ENCODE data around the gene PBX1. TPM values are rescaled to one million over a fixed set of nuclear protein-coding genes. Genes with fewer than 3 reads are reported as not detected.

The PBX1 gene
- total RNA-seq, 4 donors from 2014 or later = 14.4 to 34.6 (median 22.0) TPM

GRCh38 chr1:164654200-164654599 is 95.2 kb downstream of the PBX1 start:
- Histone ChIP-seq H3K4me1 (peaks cover 20% of the 10 kb centered on the region), H3K4me3 (no peak overlapping the region), H3K36me3 (no peaks in the 10 kb centered on the region), H3K9me3 (no peaks in the 10 kb centered on the region), H3K27me3 (no peaks in the 10 kb centered on the region), H3K27ac (no peak overlapping the region)
- DNase-seq (ENCODE audit: low spot score in 2 of 2) = no peak
- TF ChIP-seq POLR2AphosphoS5 (IDR thresholded peaks at IDR 0.05) = no peak
- no peak for TF ChIP-seq POLR2A (IDR thresholded peaks at IDR 0.05)
- TF ChIP-seq, protein P1, sequence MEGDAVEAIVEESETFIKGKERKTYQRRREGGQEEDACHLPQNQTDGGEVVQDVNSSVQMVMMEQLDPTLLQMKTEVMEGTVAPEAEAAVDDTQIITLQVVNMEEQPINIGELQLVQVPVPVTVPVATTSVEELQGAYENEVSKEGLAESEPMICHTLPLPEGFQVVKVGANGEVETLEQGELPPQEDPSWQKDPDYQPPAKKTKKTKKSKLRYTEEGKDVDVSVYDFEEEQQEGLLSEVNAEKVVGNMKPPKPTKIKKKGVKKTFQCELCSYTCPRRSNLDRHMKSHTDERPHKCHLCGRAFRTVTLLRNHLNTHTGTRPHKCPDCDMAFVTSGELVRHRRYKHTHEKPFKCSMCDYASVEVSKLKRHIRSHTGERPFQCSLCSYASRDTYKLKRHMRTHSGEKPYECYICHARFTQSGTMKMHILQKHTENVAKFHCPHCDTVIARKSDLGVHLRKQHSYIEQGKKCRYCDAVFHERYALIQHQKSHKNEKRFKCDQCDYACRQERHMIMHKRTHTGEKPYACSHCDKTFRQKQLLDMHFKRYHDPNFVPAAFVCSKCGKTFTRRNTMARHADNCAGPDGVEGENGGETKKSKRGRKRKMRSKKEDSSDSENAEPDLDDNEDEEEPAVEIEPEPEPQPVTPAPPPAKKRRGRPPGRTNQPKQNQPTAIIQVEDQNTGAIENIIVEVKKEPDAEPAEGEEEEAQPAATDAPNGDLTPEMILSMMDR (IDR thresholded peaks at IDR 0.05) = no peak
- no peak for TF ChIP-seq EP300 (IDR thresholded peaks at IDR 0.05)
- WGBS = 62% methylated on average over 3 of the region's 3 CpGs

- TF ChIP-seq, protein P1 (IDR thresholded peaks at IDR 0.05) = no peak
- TF ChIP-seq POLR2AphosphoS5 (IDR thresholded peaks at IDR 0.05) (no peak), EP300 (IDR thresholded peaks at IDR 0.05) (no peak), POLR2A (IDR thresholded peaks at IDR 0.05) (no peak)
- Histone ChIP-seq H3K27me3 (no peaks in the 10 kb centered on the region), H3K36me3 (no peaks in the 10 kb centered on the region), H3K27ac (peak overlapping the region; percentile 55), H3K9me3 (no peaks in the 10 kb centered on the region), H3K4me3 (no peak overlapping the region), H3K4me1 (peaks cover 34% of the 10 kb centered on the region)
- WGBS = 45% methylated on average over 3 of the region's 3 CpGs
- no peak for DNase-seq (ENCODE audit: low spot score in 2 of 2)
These were observed 99.9 kb downstream of the PBX1 start for GRCh38 chr1:164658864-164659263.

GRCh38 chr1:164659621-164660411 is 100.8 kb downstream of the PBX1 start:
- peak overlapping the region; percentile 55 for H3K27ac ChIP-seq
- H3K9me3 ChIP-seq = no peaks in the 10 kb centered on the region
- peaks cover 34% of the 10 kb centered on the region for H3K4me1 ChIP-seq
- H3K27me3 ChIP-seq = no peaks in the 10 kb centered on the region
- no peak overlapping the region for H3K4me3 ChIP-seq
- TF ChIP-seq POLR2AphosphoS5 (IDR thresholded peaks at IDR 0.05) (no peak), POLR2A (IDR thresholded peaks at IDR 0.05) (no peak), EP300 (IDR thresholded peaks at IDR 0.05) (no peak)
- TF ChIP-seq, protein P1 (IDR thresholded peaks at IDR 0.05) = no peak
- H3K36me3 ChIP-seq = no peaks in the 10 kb centered on the region
- WGBS = 32% methylated on average over 4 of the region's 4 CpGs
- DNase-seq (ENCODE audit: low spot score in 2 of 2) = no peak

DNA sequence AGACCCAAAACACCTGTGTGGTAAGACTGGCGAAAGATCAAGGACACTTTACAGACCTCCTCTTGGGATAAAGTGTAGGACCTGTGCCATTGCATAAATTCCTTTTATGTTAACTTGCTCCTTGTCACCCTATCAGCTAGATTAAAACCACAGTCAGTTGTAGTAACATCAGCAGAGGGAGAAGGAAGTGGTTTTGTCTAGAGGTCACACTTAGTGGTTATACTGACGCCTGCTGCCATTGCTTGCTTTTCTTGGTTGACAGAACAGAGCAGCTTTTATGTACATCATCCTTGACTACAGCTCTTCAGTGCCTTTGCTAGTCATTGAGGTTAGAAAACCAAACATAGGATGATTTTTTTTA is 101.4 kb downstream of the PBX1 start:
- no peak for DNase-seq (ENCODE audit: low spot score in 2 of 2)
- 18% methylated on average over 2 of the region's 2 CpGs for WGBS
- Histone ChIP-seq H3K4me3 (no peak overlapping the region), H3K27me3 (no peaks in the 10 kb centered on the region), H3K4me1 (peaks cover 34% of the 10 kb centered on the region), H3K27ac (peak overlapping the region; percentile 55), H3K9me3 (no peaks in the 10 kb centered on the region), H3K36me3 (no peaks in the 10 kb centered on the region)
- no peak for TF ChIP-seq POLR2AphosphoS5 (IDR thresholded peaks at IDR 0.05)
- TF ChIP-seq EP300 (IDR thresholded peaks at IDR 0.05) = no peak
- TF ChIP-seq POLR2A (IDR thresholded peaks at IDR 0.05) = no peak
- TF ChIP-seq, protein P1 (IDR thresholded peaks at IDR 0.05) = no peak

DNA sequence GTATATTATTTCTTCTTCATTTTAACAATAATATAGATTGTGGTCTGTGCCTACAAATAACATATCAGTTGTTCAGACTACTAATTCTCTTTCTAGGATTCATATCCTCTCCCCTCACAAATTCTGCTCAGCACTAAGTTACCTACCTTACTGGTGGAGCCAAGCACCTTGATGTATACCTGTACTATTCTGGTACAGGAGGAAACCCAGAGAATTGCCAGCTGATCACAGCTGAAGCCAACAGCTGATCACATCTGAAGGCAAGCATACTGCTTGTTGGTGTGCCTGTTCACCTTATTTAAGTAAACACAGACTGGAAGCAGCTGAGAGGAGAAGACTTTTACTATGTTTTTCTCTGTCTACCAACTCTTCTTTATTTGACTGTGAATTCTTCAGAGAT is 101.8 kb downstream of the PBX1 start:
- Histone ChIP-seq H3K9me3 (no peaks in the 10 kb centered on the region), H3K4me1 (peaks cover 34% of the 10 kb centered on the region), H3K4me3 (no peak overlapping the region), H3K27me3 (no peaks in the 10 kb centered on the region), H3K27ac (peak overlapping the region; percentile 55), H3K36me3 (no peaks in the 10 kb centered on the region)
- TF ChIP-seq EP300 (IDR thresholded peaks at IDR 0.05) (no peak), POLR2AphosphoS5 (IDR thresholded peaks at IDR 0.05) (no peak), POLR2A (IDR thresholded peaks at IDR 0.05) (no peak)
- TF ChIP-seq, protein P1 (IDR thresholded peaks at IDR 0.05) = no peak
- no peak for DNase-seq (ENCODE audit: low spot score in 2 of 2)
